Measurements from ENCODE around the gene OR6S1.
A peak's percentile ranks its signal among the peaks of the same experiment; 100 is the strongest.

OR6S1 gene

DNA sequence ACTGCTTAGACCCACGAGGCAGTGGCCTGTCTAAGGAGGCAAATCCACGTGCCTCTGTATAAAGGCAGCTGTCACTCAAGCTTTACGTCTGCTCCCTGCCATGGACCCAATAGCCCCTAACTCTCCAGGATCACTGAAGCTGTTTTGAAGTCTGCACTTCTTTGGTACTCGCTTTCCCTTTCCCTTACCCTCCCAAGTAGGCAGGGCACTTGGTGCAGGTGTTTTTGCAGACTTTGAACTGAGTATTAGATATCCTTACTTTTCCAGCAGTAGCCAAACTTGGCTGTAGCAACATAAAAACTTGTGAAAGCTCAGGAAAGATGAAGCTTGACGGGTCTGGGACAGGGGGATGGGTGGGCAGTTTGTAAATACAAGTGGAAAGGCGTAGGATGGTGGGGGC lies 17.8 kb upstream of the OR6S1 start:
- TF ChIP-seq, protein P1, sequence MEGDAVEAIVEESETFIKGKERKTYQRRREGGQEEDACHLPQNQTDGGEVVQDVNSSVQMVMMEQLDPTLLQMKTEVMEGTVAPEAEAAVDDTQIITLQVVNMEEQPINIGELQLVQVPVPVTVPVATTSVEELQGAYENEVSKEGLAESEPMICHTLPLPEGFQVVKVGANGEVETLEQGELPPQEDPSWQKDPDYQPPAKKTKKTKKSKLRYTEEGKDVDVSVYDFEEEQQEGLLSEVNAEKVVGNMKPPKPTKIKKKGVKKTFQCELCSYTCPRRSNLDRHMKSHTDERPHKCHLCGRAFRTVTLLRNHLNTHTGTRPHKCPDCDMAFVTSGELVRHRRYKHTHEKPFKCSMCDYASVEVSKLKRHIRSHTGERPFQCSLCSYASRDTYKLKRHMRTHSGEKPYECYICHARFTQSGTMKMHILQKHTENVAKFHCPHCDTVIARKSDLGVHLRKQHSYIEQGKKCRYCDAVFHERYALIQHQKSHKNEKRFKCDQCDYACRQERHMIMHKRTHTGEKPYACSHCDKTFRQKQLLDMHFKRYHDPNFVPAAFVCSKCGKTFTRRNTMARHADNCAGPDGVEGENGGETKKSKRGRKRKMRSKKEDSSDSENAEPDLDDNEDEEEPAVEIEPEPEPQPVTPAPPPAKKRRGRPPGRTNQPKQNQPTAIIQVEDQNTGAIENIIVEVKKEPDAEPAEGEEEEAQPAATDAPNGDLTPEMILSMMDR (IDR thresholded peaks at IDR 0.05; ENCODE audit: low read depth, low read length): no peak
- no peak overlapping the region for H3K4me3 ChIP-seq (replicated peaks in 1 of 2; ENCODE audit: low read depth in 2 of 2, low read length in 2 of 2)
- no peak for DNase-seq (ENCODE audit: low read depth in 2 of 2)

DNA sequence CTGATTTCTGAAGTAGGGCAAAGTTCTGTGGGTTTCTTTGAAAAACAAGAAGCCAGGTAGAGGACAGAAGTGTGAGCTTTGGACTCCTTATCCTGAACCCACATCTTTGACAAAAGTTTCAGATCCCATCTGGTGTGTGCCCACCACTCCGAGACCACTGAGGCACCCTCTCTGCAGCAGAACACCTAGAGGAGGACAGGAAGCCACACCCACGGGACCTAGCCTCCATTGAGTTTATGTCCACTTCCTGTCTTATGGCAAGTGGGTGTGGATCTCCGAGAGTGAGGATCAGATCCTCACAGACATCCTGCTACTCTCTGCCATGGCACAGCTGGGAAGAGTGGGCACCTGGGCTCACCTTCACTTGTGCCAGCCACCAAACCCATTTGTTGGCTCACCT lies 16.8 kb upstream of the OR6S1 start:
- H3K4me3 ChIP-seq (replicated peaks in 1 of 2; ENCODE audit: low read depth in 2 of 2, low read length in 2 of 2): no peak overlapping the region
- no peak for DNase-seq (ENCODE audit: low read depth in 2 of 2)
- TF ChIP-seq, protein P1 (IDR thresholded peaks at IDR 0.05; ENCODE audit: low read depth, low read length): no peak

DNA sequence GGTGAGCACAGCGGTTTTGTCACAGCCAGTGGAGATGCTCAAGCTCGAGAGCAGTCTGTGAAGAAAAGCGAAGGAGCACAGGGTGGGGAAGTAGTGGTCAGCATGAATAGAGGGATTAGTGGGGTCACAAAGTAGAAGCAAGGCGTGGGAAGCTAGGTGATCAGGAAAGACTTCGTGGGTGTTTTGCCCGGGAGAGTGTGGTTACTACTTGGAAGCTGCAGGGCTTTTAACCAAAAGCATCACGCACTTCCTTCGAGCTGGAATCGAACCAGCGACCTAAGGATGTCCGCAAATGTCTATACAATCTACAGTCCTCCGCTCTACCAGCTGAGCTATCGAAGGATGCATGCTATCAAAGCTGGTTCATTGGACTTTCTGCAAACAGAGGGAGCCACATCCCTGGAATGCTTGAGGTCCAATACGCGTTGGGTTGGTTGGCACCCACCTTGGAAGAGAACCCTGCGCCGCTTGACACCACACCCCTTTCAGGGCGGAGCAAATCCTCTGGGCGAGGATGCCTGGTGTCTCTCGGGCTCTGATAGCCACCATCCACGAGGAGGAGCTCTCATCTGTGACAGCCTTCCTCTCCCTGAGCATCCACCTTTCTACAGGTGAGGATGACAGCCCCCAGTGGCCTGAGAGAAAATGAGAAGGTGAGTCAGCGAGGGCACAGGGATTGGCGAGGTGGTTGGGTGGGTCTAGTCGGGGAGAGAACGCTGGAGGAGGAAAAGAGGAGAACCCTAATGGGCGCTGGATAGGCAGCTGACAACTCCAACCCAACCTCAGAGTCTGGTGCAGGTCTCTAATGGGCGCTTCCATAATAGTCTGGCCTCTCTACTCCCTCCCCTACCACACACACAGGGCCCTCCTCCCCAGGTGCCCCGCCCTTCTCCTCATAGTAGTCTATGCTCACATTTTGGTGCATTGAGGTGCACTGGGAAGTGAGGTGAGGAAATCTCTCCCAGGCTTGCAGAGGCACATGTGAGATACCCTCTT lies 16.0 kb upstream of the OR6S1 start:
- DNase-seq (ENCODE audit: low read depth in 2 of 2): peak in 1 of 2 donors; percentile 71
- TF ChIP-seq, protein P1 (IDR thresholded peaks at IDR 0.05; ENCODE audit: low read depth, low read length): no peak
- no peak overlapping the region for H3K4me3 ChIP-seq (replicated peaks in 1 of 2; ENCODE audit: low read depth in 2 of 2, low read length in 2 of 2)

DNA sequence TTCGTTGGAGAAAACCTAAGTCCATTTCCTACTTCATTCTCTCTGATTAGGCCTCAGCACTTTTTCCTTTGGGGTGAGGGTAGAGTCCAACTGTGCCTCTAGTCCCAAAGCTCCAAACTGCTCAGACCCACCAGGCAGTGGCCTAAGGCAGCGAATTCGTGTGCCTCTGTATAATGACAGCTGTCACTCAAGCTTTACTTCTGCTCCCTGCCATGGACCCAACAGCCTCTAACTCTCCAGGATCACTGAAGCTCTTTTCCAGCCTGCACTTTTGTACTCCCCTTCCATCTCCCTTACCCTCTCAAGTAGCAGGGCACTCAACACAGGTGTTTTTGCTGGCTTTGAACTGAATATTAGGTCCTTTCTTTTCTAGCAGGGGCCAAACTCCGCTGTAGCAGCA lies 14.8 kb upstream of the OR6S1 start:
- TF ChIP-seq, protein P1 (IDR thresholded peaks at IDR 0.05; ENCODE audit: low read depth, low read length): no peak
- DNase-seq (ENCODE audit: low read depth in 2 of 2): no peak
- H3K4me3 ChIP-seq (replicated peaks in 1 of 2; ENCODE audit: low read depth in 2 of 2, low read length in 2 of 2): no peak overlapping the region

DNA sequence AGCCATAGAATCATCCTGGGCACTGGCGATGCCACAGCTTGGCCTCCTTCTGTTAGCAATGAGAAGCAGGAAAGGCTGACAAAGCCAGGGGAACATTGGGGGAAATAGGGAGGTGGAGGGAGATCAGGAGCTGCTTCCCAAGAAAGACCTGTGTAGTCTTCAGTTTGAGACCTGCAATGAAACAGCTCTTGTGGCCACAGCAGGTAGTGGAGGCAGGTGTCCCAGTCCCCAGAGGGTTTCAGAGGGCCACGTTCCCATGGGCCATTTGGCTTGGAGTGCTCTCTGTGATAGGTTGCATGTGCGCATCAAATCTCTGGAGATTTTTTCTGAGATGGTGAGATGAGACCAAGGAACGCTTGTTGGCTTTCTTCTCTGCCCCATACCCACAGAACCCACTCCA lies 14.4 kb upstream of the OR6S1 start:
- DNase-seq (ENCODE audit: low read depth in 2 of 2): no peak
- TF ChIP-seq, protein P1 (IDR thresholded peaks at IDR 0.05; ENCODE audit: low read depth, low read length): no peak
- no peak overlapping the region for H3K4me3 ChIP-seq (replicated peaks in 1 of 2; ENCODE audit: low read depth in 2 of 2, low read length in 2 of 2)

DNA sequence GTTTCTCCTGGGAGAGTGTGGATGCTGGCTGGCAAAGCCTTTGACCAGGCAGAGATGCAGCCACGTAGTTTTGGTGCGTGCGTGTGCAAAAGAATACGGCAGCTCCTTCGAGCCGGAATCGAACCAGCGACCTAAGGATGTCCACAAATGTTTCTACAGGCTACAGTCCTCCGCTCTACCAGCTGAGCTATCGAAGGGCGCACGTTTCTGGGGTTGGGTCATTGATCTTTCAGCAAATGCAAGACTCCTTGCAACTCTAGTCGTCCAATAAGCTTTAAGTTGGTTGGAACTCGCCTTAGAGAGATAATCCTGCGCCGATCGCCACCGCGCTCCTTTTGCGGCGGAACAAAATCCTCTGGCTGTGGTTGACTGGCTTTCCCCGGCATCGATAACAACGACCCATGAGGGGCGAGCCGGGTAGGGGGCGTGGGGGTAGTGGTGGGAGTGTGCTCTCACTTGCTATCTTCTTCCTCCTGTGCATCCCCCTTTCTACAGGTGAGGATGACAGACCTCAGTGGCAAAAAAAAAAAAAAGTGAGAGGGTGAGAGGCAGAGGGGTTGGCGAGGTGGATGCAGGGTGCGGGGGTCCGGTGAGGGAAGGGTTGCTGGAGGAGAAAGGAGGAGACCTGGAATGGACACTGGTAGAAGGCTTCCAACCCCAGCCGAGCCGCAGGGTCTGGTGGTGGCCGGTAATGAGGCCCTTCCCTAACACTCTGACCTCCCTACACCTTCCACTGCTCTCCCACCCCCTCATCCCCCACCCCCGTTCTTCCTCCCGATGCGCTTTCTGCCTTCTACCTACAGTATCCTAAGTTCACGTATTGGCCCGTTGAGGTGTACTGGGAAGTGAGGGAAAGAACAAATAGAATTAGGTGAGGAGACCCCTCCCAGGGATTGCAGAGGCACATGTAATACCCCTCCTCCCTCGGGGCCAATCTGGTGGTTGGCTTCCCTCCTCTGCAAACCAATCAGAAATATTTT lies 11.8 kb upstream of the OR6S1 start:
- DNase-seq (ENCODE audit: low read depth in 2 of 2): peak; percentile 61 to 93
- peak overlapping the region in 1 of 2 donors; percentile 31 for H3K4me3 ChIP-seq (replicated peaks in 1 of 2; ENCODE audit: low read depth in 2 of 2, low read length in 2 of 2)
- TF ChIP-seq, protein P1 (IDR thresholded peaks at IDR 0.05; ENCODE audit: low read depth, low read length): no peak

Data from cardiac fibroblast (primary cell).